Lung (tissue), 12 donors: ENCODE results near the gene ELMOD3. TPM values are rescaled to one million over a fixed set of nuclear protein-coding genes. Genes with fewer than 3 reads are reported as not detected.

Experiments
- ATAC-seq: fragments of 200-7000 bp; cut with Tn5 transposase; one replicate; pipeline ENCODE4 v1.9.1; 2020; ENCODE audit warnings: moderate number of reproducible peaks; ENCODE audit not compliant: insufficient read depth, low FRiP score
- DNase-seq, 3 donors: peaks; one replicate each; pipeline ENCODE4 v3.0.0-alpha.2; 2013 to 2017
- H3K27ac ChIP-seq, 2 donors: one replicate each; pipeline ENCODE4 v1.5.1; 2013; ENCODE audit warnings: mild to moderate bottlenecking in 2 of 2, moderate library complexity in 2 of 2, control low read depth in 1 of 2, inconsistent platforms in 1 of 2, low read depth in 1 of 2, low read length in 1 of 2
- H3K27me3 ChIP-seq, 3 donors: one replicate each; pipeline ENCODE4 v1.5.1; 2013; ENCODE audit warnings: low read length in 2 of 3; ENCODE audit not compliant: control insufficient read depth in 3 of 3, insufficient read depth in 3 of 3
- H3K36me3 ChIP-seq, 4 donors: one replicate each; pipeline ENCODE4 v1.5.1; 2013; ENCODE audit warnings: low read length in 4 of 4, mild to moderate bottlenecking in 1 of 4, moderate library complexity in 1 of 4; ENCODE audit not compliant: control insufficient read depth in 4 of 4, insufficient read depth in 4 of 4
- H3K4me1 ChIP-seq, 5 donors: one replicate each; pipeline ENCODE4 v1.5.1; 2013; ENCODE audit warnings: low read length in 5 of 5, mild to moderate bottlenecking in 2 of 5, moderate library complexity in 1 of 5; ENCODE audit not compliant: control insufficient read depth in 5 of 5, insufficient read depth in 5 of 5
- H3K4me3 ChIP-seq: one replicate; pipeline ENCODE4 v1.5.1; 2013; ENCODE audit warnings: mild to moderate bottlenecking, control low read depth, moderate library complexity
- H3K9ac ChIP-seq, 2 donors: one replicate each; pipeline ENCODE4 v1.5.1; 2013; ENCODE audit warnings: low read length in 2 of 2, control low read depth in 1 of 2; ENCODE audit not compliant: insufficient read depth in 1 of 2
- H3K9me3 ChIP-seq, 4 donors: one replicate each; pipeline ENCODE4 v1.5.1; 2013; ENCODE audit warnings: low read length in 3 of 4, mild to moderate bottlenecking in 1 of 4, moderate library complexity in 1 of 4; ENCODE audit not compliant: control insufficient read depth in 4 of 4, insufficient read depth in 3 of 4
- CTCF ChIP-seq: IDR thresholded peaks from 2 replicates; pipeline ENCODE4 v1.5.1; 2012; ENCODE audit warnings: mild to moderate bottlenecking; ENCODE audit errors: control extremely low read depth, extremely low read depth
- WGBS, 2 donors: extraction: QIAGEN DNeasy Blood & Tissue Kit; methylation state at CpG; one replicate each; pipeline ENCODE4 v1.1.7; 2013; 5-methylcytosine and 5-hydroxymethylcytosine counted together
- polyA plus RNA-seq, 2 donors: library from polyadenylated mRNA; stranded (reverse); fragments of 200-250 nt; gene quantifications; one replicate each; pipeline ENCODE4 v1.2.1, GENCODE V29; 2013
- total RNA-seq, 2 donors: library from RNA; depleted of rRNA in 1 of 2; stranded (reverse); fragments of >200 nt in 1 of 2; gene quantifications; one replicate each; pipeline ENCODE4 v1.2.1, GENCODE V29; 2014 to 2021
- donor health status: control.
- donor health status: control.
- donor health status: Bipolar disorder and iron deficiency.
- donor health status: healthy.
- donor health status: DM: yes; HTN: yes; CAD: no.

Gene ELMOD3
- total and polyA plus RNA-seq, 4 donors = 11.9 to 26.5 (median 14.7) TPM

GRCh38 chr2:85383850-85384249 lies 29.3 kb downstream of the ELMOD3 start:
- Histone ChIP-seq H3K36me3 (peaks cover 13 to 30% (median 15%) of the 10 kb centered on the region in 4 donors), H3K27me3 (no peaks in the 10 kb centered on the region), H3K9me3 (peaks cover 0 to 3% (median under 1%) of the 10 kb centered on the region in 4 donors), H3K9ac (no peak overlapping the region), H3K4me1 (no peaks in the 10 kb centered on the region), H3K4me3 (no peak overlapping the region), H3K27ac (no peak overlapping the region)
- no peak for TF ChIP-seq CTCF
- no peak for ATAC-seq
- WGBS, 2 donors = 85 to 92% methylated on average over 4 of the region's 4 CpGs
- no peak for DNase-seq

DNA sequence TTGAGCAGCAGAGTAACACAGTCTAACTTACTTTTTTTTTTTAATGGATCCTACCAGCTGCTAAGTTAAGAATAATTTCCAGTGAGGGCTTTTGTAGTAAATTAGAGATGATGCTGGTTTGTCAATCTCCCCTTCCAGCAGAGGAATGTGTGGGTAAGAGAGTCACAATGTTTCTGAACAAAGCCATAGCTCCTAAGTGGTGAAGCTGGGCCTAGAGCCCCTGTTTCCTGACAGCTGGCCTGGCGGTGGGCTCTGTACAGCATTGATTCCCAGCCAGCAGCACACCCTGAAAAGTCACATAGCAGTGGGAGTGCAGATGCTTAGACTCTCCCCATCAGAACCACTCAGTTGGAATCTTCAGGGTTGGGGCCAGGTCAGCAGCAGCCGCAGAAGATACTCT lies 31.2 kb downstream of the ELMOD3 start:
- no peak overlapping the region for H3K27ac ChIP-seq
- H3K36me3 ChIP-seq = peaks cover 0 to 33% (median 22%) of the 10 kb centered on the region in 4 donors
- no peaks in the 10 kb centered on the region for H3K27me3 ChIP-seq
- H3K9ac ChIP-seq = no peak overlapping the region
- ATAC-seq (no peak), DNase-seq (no peak)
- TF ChIP-seq CTCF = no peak
- no peak overlapping the region for H3K4me3 ChIP-seq
- H3K4me1 ChIP-seq = no peaks in the 10 kb centered on the region
- no peaks in the 10 kb centered on the region for H3K9me3 ChIP-seq
- WGBS, 2 donors = 80 to 84% methylated on average over 2 of the region's 2 CpGs

DNA sequence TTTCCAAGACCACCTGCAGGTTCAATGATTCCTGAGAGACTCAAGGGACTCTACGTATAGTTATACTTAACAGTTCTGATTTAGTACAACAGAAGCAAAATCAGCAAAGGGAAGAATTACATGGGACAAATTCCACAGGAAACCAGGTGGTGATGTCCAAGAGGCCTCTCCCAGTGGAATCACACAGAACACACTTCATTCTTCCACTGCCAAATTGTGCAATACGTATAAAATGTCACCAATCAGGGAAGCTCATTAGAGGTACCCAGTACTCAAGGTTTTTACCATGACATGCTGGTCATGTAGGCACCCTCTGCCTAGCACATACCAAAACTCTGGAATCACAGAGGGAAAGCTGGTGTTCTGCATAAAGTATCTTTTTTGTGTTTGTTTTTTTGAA lies 33.2 kb downstream of the ELMOD3 start:
- H3K4me1 ChIP-seq = no peaks in the 10 kb centered on the region
- no peak overlapping the region for H3K9ac ChIP-seq
- 92 to 97% methylated on average over 2 of the region's 2 CpGs for WGBS, 2 donors
- no peak for DNase-seq
- no peaks in the 10 kb centered on the region for H3K27me3 ChIP-seq
- no peak for ATAC-seq
- no peak for TF ChIP-seq CTCF
- peaks cover 0 to 45% (median 21%) of the 10 kb centered on the region in 4 donors for H3K36me3 ChIP-seq
- H3K4me3 ChIP-seq = no peak overlapping the region
- H3K9me3 ChIP-seq = no peaks in the 10 kb centered on the region
- no peak overlapping the region for H3K27ac ChIP-seq

DNA sequence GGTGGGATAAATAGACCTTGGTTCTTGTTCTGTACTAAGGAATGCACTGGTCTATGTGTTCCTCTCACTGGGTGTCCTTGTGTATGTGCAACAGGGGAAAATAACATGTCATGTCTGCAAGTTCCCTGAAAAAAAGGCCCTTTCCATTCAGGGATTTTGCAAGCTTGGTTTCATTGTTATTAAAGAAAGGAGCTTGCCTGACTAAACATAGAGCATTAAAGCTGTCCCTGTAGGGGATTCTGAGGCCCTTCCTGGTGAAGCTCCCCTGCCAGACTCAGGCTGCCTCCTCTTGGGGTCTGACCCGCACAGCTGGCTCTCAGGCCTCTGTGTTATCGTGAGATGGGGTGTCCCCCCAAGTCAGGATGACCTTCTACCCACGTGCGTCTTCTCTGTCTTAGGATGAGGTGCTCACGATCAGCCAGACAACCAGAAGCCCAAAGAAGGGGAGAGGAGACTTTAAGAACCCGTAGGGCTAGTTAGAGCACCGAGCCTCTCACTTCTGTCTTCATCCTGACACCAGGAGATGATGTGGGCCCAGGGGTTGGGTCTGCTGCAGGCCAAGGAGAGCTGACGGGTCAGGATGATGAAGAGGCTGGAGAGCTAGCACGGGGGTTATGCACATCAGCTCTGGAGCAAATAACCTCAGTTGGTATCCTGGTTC lies 34.4 kb downstream of the ELMOD3 start:
- Histone ChIP-seq H3K27me3 (no peaks in the 10 kb centered on the region), H3K36me3 (peaks cover 0 to 44% (median 19%) of the 10 kb centered on the region in 4 donors), H3K4me3 (no peak overlapping the region), H3K9me3 (no peaks in the 10 kb centered on the region), H3K27ac (no peak overlapping the region), H3K9ac (no peak overlapping the region), H3K4me1 (no peaks in the 10 kb centered on the region)
- no peak for ATAC-seq
- TF ChIP-seq CTCF = no peak
- WGBS, 2 donors = 90 to 92% methylated on average over 9 of the region's 9 CpGs
- DNase-seq = no peak
